ENCODE data around the gene DOLK. TPM values are rescaled to one million over a fixed set of nuclear protein-coding genes. Genes with fewer than 3 reads are reported as not detected.
"Not testable (repeated sequence)": the region's sequence is repeated elsewhere in the genome, so short reads cannot be mapped to it uniquely, and the experiment has no call there.

The DOLK gene
- total RNA-seq, 1 donor from 2014 or later: 8.4 TPM

DNA sequence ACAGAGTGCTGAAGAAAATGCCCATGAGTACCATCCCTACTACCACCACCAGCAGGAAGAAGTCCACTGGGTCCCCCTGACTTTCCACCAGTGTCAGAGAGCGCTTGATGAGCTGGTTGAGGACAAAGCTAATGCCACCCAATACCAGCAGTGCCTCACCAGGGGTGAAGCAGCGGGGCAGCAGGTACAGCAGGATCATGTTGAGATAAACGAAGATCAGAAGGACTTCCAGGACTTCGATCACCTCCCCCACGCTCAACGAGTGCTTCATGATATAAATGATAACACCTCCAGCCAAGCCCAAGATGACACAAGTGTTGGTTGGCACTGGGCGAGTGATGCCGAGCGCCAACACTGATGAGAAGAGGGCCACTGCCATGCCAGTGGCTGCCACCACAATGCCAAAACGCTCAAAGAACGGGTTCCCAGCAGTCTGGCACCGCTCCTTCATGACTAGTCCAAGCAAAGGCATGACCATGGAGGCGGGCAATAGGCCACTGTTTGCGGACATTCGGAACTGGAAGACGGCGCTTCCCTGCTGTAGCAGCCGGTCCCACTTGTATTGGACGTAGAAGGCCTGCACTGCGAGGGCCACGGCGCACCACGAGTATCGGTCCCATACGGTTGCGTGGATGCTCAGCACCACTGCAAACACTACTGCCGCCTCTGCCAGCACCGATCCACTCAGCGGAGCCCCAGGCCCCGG is 679 bp downstream of the DOLK start:
- Histone ChIP-seq H3K36me3 (peaks cover 33% of the 10 kb centered on the region), H3K4me1 (peaks cover 67% of the 10 kb centered on the region), H3K9me3 (replicated peaks) (no peaks in the 10 kb centered on the region), H3K27me3 (ENCODE audit: low read depth) (no peaks in the 10 kb centered on the region), H3K4me3 (peak overlapping the region; percentile 82), H3K27ac (replicated peaks) (peak overlapping the region; percentile 90)
- no peak for TF ChIP-seq CTCF (IDR thresholded peaks at IDR 0.05; ENCODE audit: borderline replicate concordance)
- no peak for DNase-seq
- intact Hi-C loops (cut with micrococcal nuclease): no loop called here

- Histone ChIP-seq H3K9me3 (replicated peaks) (no peaks in the 10 kb centered on the region), H3K27me3 (ENCODE audit: low read depth) (no peaks in the 10 kb centered on the region), H3K36me3 (peaks cover 31% of the 10 kb centered on the region), H3K27ac (replicated peaks) (no peak overlapping the region), H3K4me1 (peaks cover 75% of the 10 kb centered on the region), H3K4me3 (peak overlapping the region; percentile 82)
- intact Hi-C loops (cut with micrococcal nuclease): no loop called here
- DNase-seq: no peak
- no peak for TF ChIP-seq CTCF (IDR thresholded peaks at IDR 0.05; ENCODE audit: borderline replicate concordance)
These were observed 1.5 kb downstream of the DOLK start for GRCh38 chr9:128945798-128946501.

DNA sequence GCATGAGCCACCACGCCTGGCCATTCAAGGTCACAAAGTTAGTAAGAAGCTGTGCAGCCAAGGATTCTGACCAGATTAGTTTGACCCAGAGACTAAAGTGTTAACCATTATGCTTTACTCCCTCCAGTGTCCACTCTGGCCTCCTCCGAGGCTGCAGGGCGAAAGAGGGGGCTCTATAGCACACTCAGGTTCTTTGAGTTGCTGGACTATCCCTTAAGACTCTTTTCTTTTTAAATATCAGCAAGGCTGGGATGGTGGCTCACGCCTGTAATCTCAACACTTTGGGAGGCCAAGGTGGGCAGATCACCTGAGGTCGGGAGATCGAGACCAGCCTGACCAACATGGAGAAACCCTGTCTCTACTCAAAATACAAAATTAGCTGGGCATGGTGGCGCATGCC is 2.4 kb downstream of the DOLK start:
- Histone ChIP-seq H3K36me3 (peaks cover 22% of the 10 kb centered on the region), H3K4me1 (peaks cover 84% of the 10 kb centered on the region)
- DNase-seq; H3K27ac ChIP-seq (replicated peaks); intact Hi-C loops (cut with micrococcal nuclease); H3K4me3 ChIP-seq; H3K27me3 ChIP-seq (ENCODE audit: low read depth); H3K9me3 ChIP-seq (replicated peaks): not testable (repeated sequence)

GRCh38 chr9:128943832-128944620 is 3.4 kb downstream of the DOLK start:
- H3K4me3 ChIP-seq: no peak overlapping the region
- TF ChIP-seq CTCF (IDR thresholded peaks at IDR 0.05; ENCODE audit: borderline replicate concordance): no peak
- peak overlapping the region; percentile 72 for H3K27ac ChIP-seq (replicated peaks)
- no peaks in the 10 kb centered on the region for H3K9me3 ChIP-seq (replicated peaks)
- no peak for DNase-seq
- intact Hi-C loops (cut with micrococcal nuclease): no loop called here
- H3K36me3 ChIP-seq: peaks cover 22% of the 10 kb centered on the region
- H3K4me1 ChIP-seq: peaks cover 83% of the 10 kb centered on the region
- H3K27me3 ChIP-seq (ENCODE audit: low read depth): no peaks in the 10 kb centered on the region

GRCh38 chr9:128940946-128941755 is 6.3 kb downstream of the DOLK start:
- Histone ChIP-seq H3K4me1 (peaks cover 56% of the 10 kb centered on the region), H3K4me3 (no peak overlapping the region), H3K27ac (replicated peaks) (peak overlapping the region; percentile 63), H3K9me3 (replicated peaks) (no peaks in the 10 kb centered on the region), H3K36me3 (peaks cover 21% of the 10 kb centered on the region), H3K27me3 (ENCODE audit: low read depth) (no peaks in the 10 kb centered on the region)
- TF ChIP-seq CTCF (IDR thresholded peaks at IDR 0.05; ENCODE audit: borderline replicate concordance): no peak
- intact Hi-C loops (cut with micrococcal nuclease): no loop called here
- DNase-seq: no peak
